IPS-20b (cell line): ENCODE data around the gene FBXW12.

Source experiments
- H3K27ac ChIP-seq: one replicate; pipeline ENCODE4 v1.5.1; 2013; ENCODE audit warnings: low read length
- H3K27me3 ChIP-seq: 2 replicates; pipeline ENCODE4 v1.6.1; 2013; ENCODE audit warnings: mild to moderate bottlenecking, low read length, inconsistent platforms; ENCODE audit not compliant: insufficient read depth
- H3K36me3 ChIP-seq: 2 replicates; pipeline ENCODE4 v1.6.1; 2013; ENCODE audit warnings: low read depth, mild to moderate bottlenecking, inconsistent platforms, low read length, moderate library complexity; ENCODE audit not compliant: insufficient read depth
- H3K4me1 ChIP-seq: 2 replicates; pipeline ENCODE4 v1.6.1; 2013; ENCODE audit warnings: mild to moderate bottlenecking, control low read depth, inconsistent platforms, low read length, moderate library complexity; ENCODE audit not compliant: insufficient read depth
- H3K4me3 ChIP-seq: 2 replicates; pipeline ENCODE4 v1.5.1; 2013; ENCODE audit warnings: mild to moderate bottlenecking, low read length, inconsistent platforms
- H3K9ac ChIP-seq: 2 replicates; pipeline ENCODE4 v1.6.1; 2013; ENCODE audit warnings: low read depth, mild to moderate bottlenecking, inconsistent platforms, low read length, moderate library complexity
- H3K9me3 ChIP-seq: 2 replicates; pipeline ENCODE4 v1.6.1; 2013; ENCODE audit warnings: mild to moderate bottlenecking, low read depth, low read length, inconsistent platforms; ENCODE audit not compliant: insufficient read depth

Gene FBXW12

DNA sequence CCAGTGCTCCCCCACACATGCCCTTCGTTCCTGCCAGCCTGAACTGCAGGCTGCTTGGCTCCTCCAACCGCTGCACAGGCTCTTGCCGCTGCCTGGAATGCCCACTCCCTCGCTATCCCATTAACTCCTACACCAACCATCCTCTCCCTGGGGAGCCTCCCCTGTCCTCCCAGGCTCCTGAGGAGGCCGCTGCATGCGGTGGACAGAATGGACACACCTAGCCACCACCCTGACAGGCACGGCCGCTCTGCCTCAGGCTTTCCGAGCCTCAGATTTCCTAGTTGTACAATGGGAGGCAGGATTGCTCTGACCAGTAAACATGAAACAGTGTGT, 55.6 kb downstream of the FBXW12 start:
- no peaks in the 10 kb centered on the region for H3K27me3 ChIP-seq
- H3K9me3 ChIP-seq: no peaks in the 10 kb centered on the region
- H3K9ac ChIP-seq: peak overlapping the region; percentile 84
- H3K27ac ChIP-seq: no peak overlapping the region
- H3K4me3 ChIP-seq: peak overlapping the region; percentile 84
- H3K4me1 ChIP-seq: peaks cover 19% of the 10 kb centered on the region; the same call in 1 of the 2 replicates
- peaks cover 49% of the 10 kb centered on the region for H3K36me3 ChIP-seq

DNA sequence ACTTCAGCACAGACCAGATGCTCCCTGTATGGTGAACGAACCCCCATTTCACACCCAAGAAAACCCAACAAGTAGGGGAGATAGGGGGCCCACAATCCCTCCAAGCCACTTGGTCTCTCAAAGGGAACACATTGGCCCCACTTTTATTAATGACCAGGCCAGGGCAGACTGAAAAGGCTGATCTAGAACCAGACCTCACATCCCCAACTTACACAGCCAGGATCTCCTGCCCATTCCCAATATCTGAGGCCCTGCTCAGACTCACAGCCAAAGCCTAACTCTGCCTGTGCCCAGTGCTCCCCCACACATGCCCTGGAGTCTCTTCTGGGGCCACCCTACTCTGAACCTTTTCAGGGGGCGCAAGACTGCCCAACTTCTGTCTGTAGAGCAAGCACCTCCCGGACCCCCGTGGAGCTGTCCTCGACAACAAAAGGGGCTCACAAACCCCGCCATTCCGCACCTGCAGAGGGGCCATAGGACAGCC, 56.1 kb downstream of the FBXW12 start:
- H3K4me3 ChIP-seq: peak overlapping the region; percentile 84
- peak overlapping the region; percentile 84 for H3K9ac ChIP-seq
- peaks cover 46% of the 10 kb centered on the region for H3K36me3 ChIP-seq
- H3K27ac ChIP-seq: no peak overlapping the region
- H3K27me3 ChIP-seq: no peaks in the 10 kb centered on the region
- no peaks in the 10 kb centered on the region for H3K9me3 ChIP-seq
- peaks cover 19% of the 10 kb centered on the region; the same call in 1 of the 2 replicates for H3K4me1 ChIP-seq

GRCh38 chr3:48428572-48429316, 56.7 kb downstream of the FBXW12 start:
- peak overlapping the region; percentile 84; the same call in 1 of the 2 replicates for H3K9ac ChIP-seq
- H3K4me3 ChIP-seq: peak overlapping the region; percentile 84
- peaks cover 47% of the 10 kb centered on the region for H3K36me3 ChIP-seq
- H3K4me1 ChIP-seq: peaks cover 19% of the 10 kb centered on the region; the same call in 1 of the 2 replicates
- H3K27ac ChIP-seq: no peak overlapping the region
- no peaks in the 10 kb centered on the region for H3K9me3 ChIP-seq
- no peaks in the 10 kb centered on the region for H3K27me3 ChIP-seq

DNA sequence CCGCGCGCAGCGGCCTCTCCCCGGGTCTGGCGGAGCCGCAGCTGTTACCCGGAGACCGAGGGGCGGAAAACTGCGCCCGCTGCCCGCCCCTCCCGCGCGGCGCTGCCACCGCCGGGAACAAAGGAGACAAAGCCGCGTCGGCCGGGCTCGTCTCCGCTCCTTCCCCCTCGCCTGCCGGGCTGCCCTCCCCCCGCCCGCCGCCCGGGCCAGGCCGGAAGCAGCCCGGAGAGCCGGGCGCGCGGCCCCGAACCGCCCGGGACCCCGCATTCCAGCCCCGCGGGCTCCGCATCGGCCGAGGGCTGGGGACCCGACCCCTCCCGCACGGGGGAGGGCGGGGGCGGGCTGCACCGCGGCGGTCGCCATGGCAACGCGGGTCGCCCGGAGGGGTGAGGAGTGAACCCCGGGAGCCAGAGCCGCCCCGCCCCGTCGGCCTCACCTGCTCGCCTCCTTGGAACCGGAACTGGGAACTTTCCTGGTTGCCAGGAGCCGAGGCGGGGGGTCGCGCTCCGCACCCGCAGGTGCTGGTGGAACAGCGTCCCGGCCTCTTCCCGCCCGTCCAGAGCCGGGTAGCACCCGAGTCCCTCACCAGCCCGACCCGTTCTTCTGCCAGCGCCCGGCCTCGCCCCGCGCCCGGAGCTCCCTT, 57.4 kb downstream of the FBXW12 start:
- peak overlapping the region; percentile 84; the same call in 1 of the 2 replicates for H3K9ac ChIP-seq
- peaks cover 19% of the 10 kb centered on the region; the same call in 1 of the 2 replicates for H3K4me1 ChIP-seq
- no peaks in the 10 kb centered on the region for H3K27me3 ChIP-seq
- no peaks in the 10 kb centered on the region for H3K9me3 ChIP-seq
- peak overlapping the region; percentile 80 for H3K27ac ChIP-seq
- peaks cover 47% of the 10 kb centered on the region for H3K36me3 ChIP-seq
- peak overlapping the region; percentile 84 for H3K4me3 ChIP-seq

DNA sequence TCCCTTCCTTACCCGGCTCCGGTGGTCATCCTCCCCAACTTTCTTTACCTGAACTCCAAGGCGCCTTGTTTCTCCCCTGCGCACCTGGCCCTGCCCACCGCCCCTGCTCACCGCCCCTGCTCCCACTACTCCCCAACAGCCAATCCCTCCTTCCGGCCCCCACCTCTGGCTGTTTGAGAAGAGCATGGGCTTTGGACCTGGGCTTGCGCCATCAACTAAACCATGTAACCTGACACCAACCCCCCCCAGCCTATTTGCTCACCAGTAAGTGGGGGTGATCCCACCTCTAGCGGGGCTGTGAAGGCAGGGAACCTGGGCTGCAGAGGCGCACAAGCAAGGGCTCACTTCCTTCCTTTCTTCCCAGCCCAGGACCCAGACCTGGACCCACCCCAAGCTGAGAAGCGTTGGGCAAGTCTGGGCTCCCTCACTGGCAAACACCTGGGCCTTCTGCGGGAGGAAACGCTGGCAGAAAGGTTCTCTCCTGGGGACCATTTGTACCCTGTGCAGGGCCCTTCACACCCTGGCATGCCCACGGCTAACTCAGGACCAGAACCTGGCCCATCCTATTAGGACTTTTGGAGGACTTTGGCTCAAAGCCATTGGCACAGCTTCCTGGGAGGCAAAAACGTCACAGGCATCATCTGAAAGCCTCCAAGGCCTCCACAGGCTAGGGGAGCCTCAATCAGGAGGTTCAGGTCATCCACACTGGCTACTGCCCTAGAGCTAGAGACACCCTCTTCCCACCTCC, 58.1 kb downstream of the FBXW12 start, which contains the start of gene PLXNB1:
Gene PLXNB1, minus strand, starts transcription at position 127 of the 748 bp plus-strand sequence. CDS start 5,475 bp downstream, outside the sequence.
- Histone ChIP-seq H3K27me3 (no peaks in the 10 kb centered on the region), H3K9ac (peak within 1 kb of the TSS; percentile 84; the same call in 1 of the 2 replicates), H3K4me1 (peaks cover 19% of the 10 kb centered on the region; the same call in 1 of the 2 replicates), H3K4me3 (peak within 1 kb of the TSS; percentile 84), H3K9me3 (no peaks in the 10 kb centered on the region), H3K27ac (peak within 1 kb of the TSS; percentile 92), H3K36me3 (peaks cover 44% of the 10 kb centered on the region)

GRCh38 chr3:48430708-48431101, 58.7 kb downstream of the FBXW12 start:
- H3K27ac ChIP-seq: peak overlapping the region; percentile 92

GRCh38 chr3:48431224-48432029, 59.4 kb downstream of the FBXW12 start:
- Histone ChIP-seq H3K9ac (peak overlapping the region; percentile 84; the same call in 1 of the 2 replicates), H3K27me3 (no peaks in the 10 kb centered on the region), H3K36me3 (peaks cover 43% of the 10 kb centered on the region), H3K27ac (no peak overlapping the region), H3K4me1 (peaks cover 19% of the 10 kb centered on the region; the same call in 1 of the 2 replicates), H3K4me3 (no peak overlapping the region), H3K9me3 (no peaks in the 10 kb centered on the region)

More at GRCh38 chr3:48430708-48431101, 58.7 kb downstream of the FBXW12 start:
- peaks cover 19% of the 10 kb centered on the region; the same call in 1 of the 2 replicates for H3K4me1 ChIP-seq
- no peaks in the 10 kb centered on the region for H3K27me3 ChIP-seq
- peaks cover 43% of the 10 kb centered on the region for H3K36me3 ChIP-seq
- no peaks in the 10 kb centered on the region for H3K9me3 ChIP-seq
- peak overlapping the region; percentile 84; the same call in 1 of the 2 replicates for H3K4me3 ChIP-seq
- H3K9ac ChIP-seq: peak overlapping the region; percentile 84; the same call in 1 of the 2 replicates

DNA sequence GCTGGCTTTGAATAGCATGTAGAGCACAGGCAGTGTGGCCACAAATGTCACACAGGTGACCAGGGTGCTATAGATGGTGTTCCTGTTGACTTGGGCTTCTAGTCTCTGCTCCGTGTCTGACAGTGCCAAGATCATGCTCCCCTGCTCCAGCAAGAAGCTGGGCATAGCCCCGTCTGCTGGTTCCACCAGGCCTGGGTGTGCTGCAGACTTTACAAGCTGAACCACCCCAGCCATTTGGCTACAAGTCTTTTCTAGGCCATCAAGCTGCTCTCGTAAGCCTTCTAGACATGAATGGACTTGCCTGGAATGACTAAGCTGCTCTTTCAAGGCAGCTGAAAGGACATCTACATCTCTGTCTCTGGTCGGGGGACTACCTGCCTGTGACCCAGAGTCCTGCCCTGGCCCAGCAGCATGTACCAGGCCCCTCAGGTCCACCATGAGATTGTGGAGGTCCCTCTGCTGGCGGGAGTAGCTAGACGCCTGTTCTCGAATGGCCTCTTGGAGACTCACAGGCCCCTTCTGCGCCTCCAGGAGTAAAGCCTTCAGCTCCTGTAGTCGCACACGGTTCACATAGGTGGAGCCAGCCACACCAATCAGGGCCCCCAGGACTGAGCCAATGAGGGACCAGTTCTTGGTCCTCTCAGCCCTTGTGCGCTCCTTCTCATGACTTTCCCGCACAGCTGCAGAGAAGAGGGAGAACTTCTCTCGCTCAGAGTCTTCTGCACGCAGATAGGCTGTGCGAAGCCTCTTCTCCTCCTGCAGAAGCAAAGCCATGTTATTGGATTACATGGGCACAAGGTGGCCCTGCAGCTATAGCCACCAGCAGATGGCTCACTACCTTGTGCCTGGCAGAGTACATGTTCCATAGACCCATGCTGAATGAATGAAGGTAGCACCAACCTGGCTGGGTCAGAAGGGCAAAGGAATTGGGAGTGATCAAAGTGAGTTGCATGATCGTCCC, 60.7 kb downstream of the FBXW12 start:
- H3K9ac ChIP-seq: no peak overlapping the region
- H3K9me3 ChIP-seq: no peaks in the 10 kb centered on the region
- H3K4me3 ChIP-seq: no peak overlapping the region
- H3K27me3 ChIP-seq: no peaks in the 10 kb centered on the region
- H3K27ac ChIP-seq: no peak overlapping the region
- H3K36me3 ChIP-seq: peaks cover 36% of the 10 kb centered on the region
- H3K4me1 ChIP-seq: peaks cover 15% of the 10 kb centered on the region; the same call in 1 of the 2 replicates

GRCh38 chr3:48433472-48434118, 61.6 kb downstream of the FBXW12 start:
- Histone ChIP-seq H3K4me1 (peaks cover 11% of the 10 kb centered on the region; the same call in 1 of the 2 replicates), H3K9ac (no peak overlapping the region), H3K9me3 (no peaks in the 10 kb centered on the region), H3K27ac (no peak overlapping the region), H3K27me3 (no peaks in the 10 kb centered on the region), H3K36me3 (peaks cover 36% of the 10 kb centered on the region), H3K4me3 (no peak overlapping the region)
